ENCODE results near the gene PURA.

DNA sequence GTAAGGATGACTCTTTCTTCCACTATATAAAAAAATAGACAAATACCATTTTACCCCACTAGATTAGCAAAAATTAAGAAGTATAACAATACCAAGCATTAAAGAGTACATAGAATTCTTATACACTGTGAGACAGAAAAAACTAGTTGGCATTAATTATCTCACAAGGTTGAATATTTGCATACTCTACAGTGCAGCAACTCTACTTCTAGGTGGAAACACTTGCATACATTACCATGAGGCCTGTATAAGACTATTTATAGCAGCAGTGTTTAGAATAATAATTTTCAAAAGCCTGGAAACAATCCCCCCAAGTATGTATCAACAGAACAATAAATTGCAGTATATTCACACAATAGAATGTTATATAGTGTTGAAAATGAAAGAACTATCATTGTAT is 19.0 kb upstream of the PURA start:
- TF ChIP-seq, protein P1, sequence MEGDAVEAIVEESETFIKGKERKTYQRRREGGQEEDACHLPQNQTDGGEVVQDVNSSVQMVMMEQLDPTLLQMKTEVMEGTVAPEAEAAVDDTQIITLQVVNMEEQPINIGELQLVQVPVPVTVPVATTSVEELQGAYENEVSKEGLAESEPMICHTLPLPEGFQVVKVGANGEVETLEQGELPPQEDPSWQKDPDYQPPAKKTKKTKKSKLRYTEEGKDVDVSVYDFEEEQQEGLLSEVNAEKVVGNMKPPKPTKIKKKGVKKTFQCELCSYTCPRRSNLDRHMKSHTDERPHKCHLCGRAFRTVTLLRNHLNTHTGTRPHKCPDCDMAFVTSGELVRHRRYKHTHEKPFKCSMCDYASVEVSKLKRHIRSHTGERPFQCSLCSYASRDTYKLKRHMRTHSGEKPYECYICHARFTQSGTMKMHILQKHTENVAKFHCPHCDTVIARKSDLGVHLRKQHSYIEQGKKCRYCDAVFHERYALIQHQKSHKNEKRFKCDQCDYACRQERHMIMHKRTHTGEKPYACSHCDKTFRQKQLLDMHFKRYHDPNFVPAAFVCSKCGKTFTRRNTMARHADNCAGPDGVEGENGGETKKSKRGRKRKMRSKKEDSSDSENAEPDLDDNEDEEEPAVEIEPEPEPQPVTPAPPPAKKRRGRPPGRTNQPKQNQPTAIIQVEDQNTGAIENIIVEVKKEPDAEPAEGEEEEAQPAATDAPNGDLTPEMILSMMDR (IDR thresholded peaks at IDR 0.05; ENCODE audit: poor library complexity, severe bottlenecking), result no peak
- TF ChIP-seq EZH2 (IDR thresholded peaks at IDR 0.05; ENCODE audit: borderline replicate concordance, insufficient read depth, low read length, poor library complexity, severe bottlenecking), result no peak
- TF ChIP-seq SMC3 (conservative IDR thresholded peaks at IDR 0.05; ENCODE audit: poor library complexity), result no peak
- TF ChIP-seq POLR2AphosphoS5 (IDR thresholded peaks at IDR 0.05), result no peak
